SK-N-MC (cell line): ENCODE data around the gene SYT8.

Experiments
- DNase-seq: peaks from one replicate; pipeline ENCODE4 v3.0.0-alpha.2; 2011; ENCODE audit warnings: low read depth, low spot score
- H3K27ac ChIP-seq: fragments of 200-600 bp; sonication (generic); 2 replicates; pipeline ENCODE4 v1.5.1; 2016; ENCODE audit warnings: mixed run types
- H3K36me3 ChIP-seq: fragments of 200-600 bp; sonication (generic); 2 replicates; pipeline ENCODE4 v1.6.1; 2017; ENCODE audit warnings: antibody characterized with exemption, low read length, mixed read lengths; ENCODE audit not compliant: insufficient read depth
- H3K4me3 ChIP-seq: fragments of 200-600 bp; sonication (generic); 2 replicates; pipeline ENCODE4 v1.5.1; 2016
- H3K9ac ChIP-seq: fragments of 200-600 bp; sonication (generic); 2 replicates; pipeline ENCODE4 v1.8.0; 2017; ENCODE audit warnings: mixed run types, mixed read lengths; ENCODE audit not compliant: insufficient read length
- H3K9me3 ChIP-seq: fragments of 200-600 bp; sonication (generic); 2 replicates; pipeline ENCODE4 v1.6.1; 2017; ENCODE audit warnings: low read depth, mild to moderate bottlenecking, antibody characterized with exemption, low read length, moderate library complexity, mixed read lengths
- EZH2 ChIP-seq: fragments of 200-600 bp; sonication (generic); IDR thresholded peaks from one replicate; pipeline ENCODE4 v1.6.1; 2017; ENCODE audit warnings: antibody characterized with exemption
- FOXP2 ChIP-seq: optimal IDR thresholded peaks from 2 replicates; pipeline ENCODE3; 2011; ENCODE audit warnings: mild to moderate bottlenecking, moderate library complexity; ENCODE audit not compliant: insufficient read depth; ENCODE audit errors: extremely low read length, control extremely low read depth
- POLR2AphosphoS5 ChIP-seq: IDR thresholded peaks from 2 replicates; pipeline ENCODE4 v1.6.1; 2012; ENCODE audit warnings: mild to moderate bottlenecking, low read depth, low read length, borderline replicate concordance

SYT8 gene

DNA sequence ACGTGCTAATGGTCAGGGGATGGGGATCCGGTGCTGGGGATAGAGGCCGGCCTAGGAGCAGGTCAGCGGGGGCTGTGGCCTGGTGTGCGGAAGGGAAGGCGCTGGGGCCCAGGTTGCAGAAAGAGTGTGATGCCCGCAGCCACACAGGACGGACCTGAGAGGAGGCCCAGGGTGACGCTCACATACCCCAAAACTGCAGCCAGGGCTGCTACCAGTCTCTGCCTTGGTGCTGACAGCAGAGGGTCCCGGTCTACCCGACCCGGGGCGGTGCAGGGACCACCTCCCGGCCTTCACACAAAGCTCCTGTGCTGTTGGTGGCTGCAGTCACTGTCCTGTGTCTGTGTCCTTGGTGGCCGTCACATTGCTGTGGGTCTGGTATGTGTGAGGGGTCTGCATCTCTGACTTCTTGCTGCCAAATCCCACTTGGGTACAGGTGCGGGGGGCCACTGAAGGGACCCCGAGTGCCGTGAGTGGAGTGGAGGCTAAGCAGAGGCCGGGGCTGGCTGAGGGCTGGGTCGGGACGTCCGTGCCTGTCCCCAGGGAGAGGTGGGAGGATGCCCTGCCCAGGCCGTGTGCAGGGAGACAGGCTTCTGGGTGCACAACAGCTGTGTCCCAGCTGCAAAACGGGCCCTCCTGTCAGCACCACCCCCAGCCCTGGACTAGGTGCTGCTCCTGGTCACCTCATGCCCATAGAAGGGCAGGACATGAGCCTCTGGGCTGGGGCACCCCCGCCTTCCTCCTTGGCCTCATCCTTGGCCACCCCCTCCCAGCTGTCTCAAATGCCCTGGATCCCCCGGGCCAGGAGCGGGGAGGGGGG, 19.6 kb downstream of the SYT8 start:
- Histone ChIP-seq H3K27ac (no peak overlapping the region), H3K9ac (no peak overlapping the region), H3K9me3 (no peaks in the 10 kb centered on the region), H3K4me3 (no peak overlapping the region), H3K36me3 (no peaks in the 10 kb centered on the region)
- DNase-seq, result no peak
- TF ChIP-seq POLR2AphosphoS5, result no peak

DNA sequence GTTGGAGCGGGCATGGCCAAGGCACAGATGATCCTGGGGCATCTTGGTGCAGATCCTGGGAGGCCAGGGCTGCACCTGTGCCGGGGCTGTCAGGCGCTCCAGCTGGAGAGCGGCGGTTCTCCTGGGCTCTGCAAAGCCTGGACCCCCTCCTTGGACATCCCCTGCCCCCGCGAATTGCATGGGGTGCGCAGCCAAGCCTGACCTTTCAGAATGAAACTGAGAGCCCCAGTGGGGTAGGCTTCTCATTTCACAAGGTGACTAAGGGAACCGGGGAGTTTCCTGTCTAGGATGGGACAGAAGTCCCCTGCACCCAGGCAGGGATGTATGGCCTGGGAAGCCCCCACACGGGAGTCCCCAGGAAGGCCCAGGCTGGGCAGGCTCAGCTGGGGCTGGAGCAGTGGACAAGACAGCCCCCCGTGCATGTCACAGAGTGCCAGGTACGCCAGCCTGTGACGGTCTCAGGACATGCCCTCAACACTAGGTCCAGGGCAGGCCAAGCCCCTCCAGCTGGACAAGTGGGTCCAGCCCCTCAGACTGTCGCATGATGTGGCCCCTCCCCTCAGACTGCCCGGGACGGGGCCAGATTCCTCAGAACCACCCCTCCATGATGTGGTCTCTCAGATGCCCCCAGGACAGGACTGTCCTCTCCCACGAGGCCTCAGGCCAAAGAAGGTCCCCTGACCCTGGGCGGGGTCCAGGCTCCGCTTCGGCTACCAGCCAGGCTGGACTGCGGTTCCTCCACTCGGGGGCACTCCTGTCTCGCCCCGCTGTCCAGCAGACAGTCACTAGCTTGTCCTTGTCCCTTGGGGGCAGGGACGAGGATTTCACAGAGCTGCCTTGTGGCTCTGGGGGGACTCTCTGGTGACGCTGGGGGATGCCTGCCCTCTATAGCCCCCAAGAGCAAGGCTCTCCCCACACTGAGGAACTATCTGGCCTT, 20.4 kb downstream of the SYT8 start:
- no peak overlapping the region for H3K4me3 ChIP-seq
- TF ChIP-seq FOXP2 (no peak), EZH2 (no peak), POLR2AphosphoS5 (no peak)
- H3K27ac ChIP-seq, result no peak overlapping the region

DNA sequence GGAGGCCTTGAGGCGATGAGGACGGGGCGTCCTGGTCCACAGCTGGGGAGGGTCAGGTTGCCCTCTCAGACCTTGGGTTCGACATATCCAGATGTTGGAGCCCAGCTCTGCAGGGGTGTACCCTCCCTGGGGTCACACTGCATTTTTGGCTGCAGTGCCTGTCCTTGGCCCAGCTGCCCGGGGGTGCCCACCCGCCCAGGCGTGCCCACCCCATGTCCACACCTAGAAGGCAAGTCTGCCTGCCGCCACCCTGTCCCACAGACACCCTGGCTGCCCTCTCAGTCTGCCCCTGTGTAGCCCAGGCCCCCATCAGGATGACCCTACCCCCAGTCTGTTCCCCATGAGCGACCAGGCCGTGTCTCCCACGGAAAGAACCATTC, 21.1 kb downstream of the SYT8 start:
- DNase-seq, result no peak
- Histone ChIP-seq H3K36me3 (no peaks in the 10 kb centered on the region), H3K4me3 (no peak overlapping the region), H3K9me3 (no peaks in the 10 kb centered on the region), H3K9ac (no peak overlapping the region), H3K27ac (no peak overlapping the region)
- no peak for TF ChIP-seq POLR2AphosphoS5
- TF ChIP-seq EZH2, result no peak
- TF ChIP-seq FOXP2, result no peak

More for the DNA sequence above, 20.4 kb downstream of the SYT8 start:
- no peak for DNase-seq
- Histone ChIP-seq H3K9ac (no peak overlapping the region), H3K36me3 (no peaks in the 10 kb centered on the region), H3K9me3 (no peaks in the 10 kb centered on the region)

DNA sequence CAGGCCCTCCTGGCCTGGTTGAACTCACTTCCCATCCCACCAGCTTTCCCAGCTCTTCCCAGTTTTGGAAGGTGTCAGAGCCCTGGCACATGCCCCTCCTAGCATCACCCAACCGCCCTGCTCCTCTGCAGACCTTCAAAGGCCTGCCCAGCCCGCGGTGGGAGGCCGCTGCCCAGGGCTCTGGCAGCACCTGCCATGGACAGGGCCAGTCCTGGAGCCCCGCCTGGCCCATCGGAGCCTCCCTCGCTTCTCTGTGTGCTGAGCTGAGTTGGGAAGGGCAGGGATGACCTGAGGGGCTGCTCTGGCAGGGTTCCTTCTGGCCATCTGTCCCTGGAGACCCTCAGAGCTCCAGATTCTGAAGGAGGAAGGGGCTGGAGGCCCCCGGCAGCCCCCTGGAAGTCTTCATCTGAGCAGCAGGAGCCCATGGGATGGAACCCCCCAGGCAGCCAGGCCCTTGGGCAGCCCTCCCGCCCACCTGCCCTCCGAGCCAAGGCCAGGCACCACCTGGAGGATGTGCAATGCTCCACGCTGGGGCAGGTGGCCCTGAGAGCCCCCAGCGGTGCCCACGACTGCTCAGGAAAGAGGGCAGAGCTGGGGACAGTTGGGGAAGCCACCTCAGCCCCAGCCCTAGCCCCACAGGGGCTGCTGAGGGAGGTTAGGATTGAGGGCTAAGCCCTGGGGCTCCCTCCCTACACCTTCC, 21.7 kb downstream of the SYT8 start:
- no peak for TF ChIP-seq POLR2AphosphoS5
- no peak for TF ChIP-seq FOXP2
- no peak for TF ChIP-seq EZH2
- Histone ChIP-seq H3K27ac (no peak overlapping the region), H3K9ac (no peak overlapping the region), H3K36me3 (no peaks in the 10 kb centered on the region), H3K4me3 (no peak overlapping the region), H3K9me3 (no peaks in the 10 kb centered on the region)
- no peak for DNase-seq

DNA sequence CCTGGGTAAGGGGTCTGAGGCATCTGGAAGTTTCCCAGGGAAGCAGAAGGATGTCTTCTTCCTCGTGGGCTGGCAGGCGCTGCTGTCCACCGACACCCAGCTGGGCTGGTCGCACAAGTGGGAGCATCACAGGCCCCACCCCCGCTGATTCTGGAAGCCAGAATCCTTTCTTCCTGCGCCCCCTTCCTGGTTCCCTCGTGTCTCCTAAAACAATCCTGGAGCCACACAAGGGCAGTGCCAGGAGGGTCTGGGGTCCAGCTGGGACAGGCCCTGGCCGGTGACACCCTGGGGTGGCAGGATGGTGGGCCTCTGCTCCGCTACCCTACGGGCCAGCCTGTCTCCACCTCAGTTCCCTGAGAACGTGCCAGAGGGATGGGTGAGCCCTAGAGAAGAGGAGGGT, 22.3 kb downstream of the SYT8 start:
- H3K36me3 ChIP-seq, result no peaks in the 10 kb centered on the region
- TF ChIP-seq EZH2 (no peak), POLR2AphosphoS5 (no peak), FOXP2 (no peak)
- H3K9me3 ChIP-seq, result no peaks in the 10 kb centered on the region
- H3K27ac ChIP-seq, result no peak overlapping the region
- no peak overlapping the region for H3K9ac ChIP-seq
- no peak overlapping the region for H3K4me3 ChIP-seq
- no peak for DNase-seq

DNA sequence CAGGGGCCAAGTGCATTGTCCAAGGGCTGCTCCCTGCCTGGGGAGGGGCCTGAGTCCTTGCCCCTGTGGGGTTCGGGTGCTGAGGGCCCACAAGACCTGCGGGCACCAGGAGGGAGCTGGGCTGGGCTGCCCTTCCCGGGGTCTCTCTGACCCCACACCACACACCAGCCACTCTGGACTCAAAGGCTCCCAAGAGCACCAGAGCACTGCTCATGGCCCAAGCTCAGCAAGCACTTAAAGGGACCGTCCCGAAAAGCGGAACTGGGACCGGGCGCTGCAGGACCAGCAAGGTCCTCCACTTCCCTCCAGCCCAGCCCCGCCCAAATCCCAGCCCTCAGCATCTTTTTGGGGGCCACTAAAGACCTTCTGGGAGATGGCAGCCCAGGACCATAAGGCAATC, 23.4 kb downstream of the SYT8 start:
- Histone ChIP-seq H3K9me3 (no peaks in the 10 kb centered on the region), H3K9ac (no peak overlapping the region), H3K4me3 (no peak overlapping the region), H3K36me3 (no peaks in the 10 kb centered on the region), H3K27ac (no peak overlapping the region)
- DNase-seq, result no peak
- no peak for TF ChIP-seq EZH2
- no peak for TF ChIP-seq FOXP2
- no peak for TF ChIP-seq POLR2AphosphoS5

DNA sequence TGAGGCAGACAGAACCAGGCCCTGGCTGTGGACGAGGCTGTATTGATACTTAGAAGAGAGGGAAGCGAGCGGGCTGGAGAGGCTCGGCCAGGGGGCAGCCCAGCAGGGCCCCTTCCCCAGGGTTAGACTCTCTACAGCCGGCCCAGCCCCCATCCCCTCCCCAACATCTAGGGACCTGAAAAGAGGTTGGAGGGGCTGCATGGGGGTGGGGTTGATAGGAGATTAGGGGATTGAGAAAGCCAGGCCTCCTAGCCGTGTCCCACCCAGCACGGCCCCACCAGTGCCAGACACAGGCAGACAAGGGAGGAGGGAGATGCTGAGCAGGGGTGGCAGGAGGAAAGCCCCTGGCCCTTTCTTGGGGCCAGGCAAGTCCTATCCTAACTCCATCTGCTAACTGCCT, 23.8 kb downstream of the SYT8 start:
- Histone ChIP-seq H3K9ac (no peak overlapping the region), H3K9me3 (no peaks in the 10 kb centered on the region), H3K27ac (no peak overlapping the region), H3K4me3 (no peak overlapping the region), H3K36me3 (no peaks in the 10 kb centered on the region)
- DNase-seq, result no peak
- TF ChIP-seq FOXP2 (no peak), POLR2AphosphoS5 (no peak), EZH2 (no peak)

DNA sequence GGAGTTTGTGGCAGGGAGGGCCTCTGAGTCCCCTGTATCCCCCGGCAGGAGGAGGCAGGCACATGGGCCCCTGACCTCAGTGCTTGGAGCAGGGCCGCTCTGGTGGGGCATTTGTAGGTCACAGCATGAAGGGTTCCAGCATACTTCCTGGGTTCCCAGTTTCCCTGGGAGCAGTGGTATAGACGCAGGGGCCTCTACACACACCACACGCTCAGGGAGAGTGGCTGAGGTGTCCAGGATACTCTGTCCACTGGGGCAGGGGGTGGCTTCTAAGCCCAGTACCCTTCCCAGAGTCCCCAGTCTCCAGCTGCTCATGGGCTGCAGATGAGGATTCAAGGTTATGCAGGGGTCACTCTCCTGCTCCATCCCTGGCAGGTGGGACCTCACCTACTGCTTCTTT, 24.2 kb downstream of the SYT8 start:
- Histone ChIP-seq H3K36me3 (no peaks in the 10 kb centered on the region), H3K27ac (no peak overlapping the region), H3K9me3 (no peaks in the 10 kb centered on the region), H3K4me3 (no peak overlapping the region), H3K9ac (no peak overlapping the region)
- no peak for DNase-seq
- TF ChIP-seq EZH2, result no peak
- TF ChIP-seq POLR2AphosphoS5, result no peak
- TF ChIP-seq FOXP2, result no peak
